ENCODE data around the gene ZNF597.

- TF ChIP-seq PATZ1 (CRISPR knock-in tag; IDR thresholded peaks at IDR 0.05; ENCODE audit: borderline replicate concordance) (no peak), ZFP3 (CRISPR knock-in tag; IDR thresholded peaks at IDR 0.05) (no peak), ZNF8 (CRISPR knock-in tag; IDR thresholded peaks at IDR 0.05) (no peak), ZFP30 (CRISPR knock-in tag; IDR thresholded peaks at IDR 0.05) (no peak), SNAI2 (CRISPR knock-in tag; IDR thresholded peaks at IDR 0.05) (no peak), CREB5 (CRISPR knock-in tag; IDR thresholded peaks at IDR 0.05; ENCODE audit: low read depth) (no peak), ZNF70 (CRISPR knock-in tag; IDR thresholded peaks at IDR 0.05) (no peak), RARB (CRISPR knock-in tag; IDR thresholded peaks at IDR 0.05) (no peak), CSRNP3 (CRISPR knock-in tag; IDR thresholded peaks at IDR 0.05) (no peak), TSHZ2 (CRISPR knock-in tag; IDR thresholded peaks at IDR 0.05) (no peak)
Observed at GRCh38 chr16:3383045-3383448, 60.3 kb downstream of the ZNF597 start.

Data from SK-N-SH treated with all-trans-retinoic acid at 6 μM for 48 hours (cell line).